ENCODE data around the gene ANO2.

- TF ChIP-seq, protein P1, sequence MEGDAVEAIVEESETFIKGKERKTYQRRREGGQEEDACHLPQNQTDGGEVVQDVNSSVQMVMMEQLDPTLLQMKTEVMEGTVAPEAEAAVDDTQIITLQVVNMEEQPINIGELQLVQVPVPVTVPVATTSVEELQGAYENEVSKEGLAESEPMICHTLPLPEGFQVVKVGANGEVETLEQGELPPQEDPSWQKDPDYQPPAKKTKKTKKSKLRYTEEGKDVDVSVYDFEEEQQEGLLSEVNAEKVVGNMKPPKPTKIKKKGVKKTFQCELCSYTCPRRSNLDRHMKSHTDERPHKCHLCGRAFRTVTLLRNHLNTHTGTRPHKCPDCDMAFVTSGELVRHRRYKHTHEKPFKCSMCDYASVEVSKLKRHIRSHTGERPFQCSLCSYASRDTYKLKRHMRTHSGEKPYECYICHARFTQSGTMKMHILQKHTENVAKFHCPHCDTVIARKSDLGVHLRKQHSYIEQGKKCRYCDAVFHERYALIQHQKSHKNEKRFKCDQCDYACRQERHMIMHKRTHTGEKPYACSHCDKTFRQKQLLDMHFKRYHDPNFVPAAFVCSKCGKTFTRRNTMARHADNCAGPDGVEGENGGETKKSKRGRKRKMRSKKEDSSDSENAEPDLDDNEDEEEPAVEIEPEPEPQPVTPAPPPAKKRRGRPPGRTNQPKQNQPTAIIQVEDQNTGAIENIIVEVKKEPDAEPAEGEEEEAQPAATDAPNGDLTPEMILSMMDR (IDR thresholded peaks at IDR 0.05): no peak
- TF ChIP-seq POLR2A (IDR thresholded peaks at IDR 0.05; ENCODE audit: low read depth) (no peak), EP300 (IDR thresholded peaks at IDR 0.05) (no peak)
Measured at GRCh38 chr12:5736016-5736415, 209.0 kb downstream of the ANO2 start.
